ENCODE results near the gene IQCF2.
"Not testable (repeated sequence)": the region's sequence is repeated elsewhere in the genome, so short reads cannot be mapped to it uniquely, and the experiment has no call there.

IQCF2 gene

DNA sequence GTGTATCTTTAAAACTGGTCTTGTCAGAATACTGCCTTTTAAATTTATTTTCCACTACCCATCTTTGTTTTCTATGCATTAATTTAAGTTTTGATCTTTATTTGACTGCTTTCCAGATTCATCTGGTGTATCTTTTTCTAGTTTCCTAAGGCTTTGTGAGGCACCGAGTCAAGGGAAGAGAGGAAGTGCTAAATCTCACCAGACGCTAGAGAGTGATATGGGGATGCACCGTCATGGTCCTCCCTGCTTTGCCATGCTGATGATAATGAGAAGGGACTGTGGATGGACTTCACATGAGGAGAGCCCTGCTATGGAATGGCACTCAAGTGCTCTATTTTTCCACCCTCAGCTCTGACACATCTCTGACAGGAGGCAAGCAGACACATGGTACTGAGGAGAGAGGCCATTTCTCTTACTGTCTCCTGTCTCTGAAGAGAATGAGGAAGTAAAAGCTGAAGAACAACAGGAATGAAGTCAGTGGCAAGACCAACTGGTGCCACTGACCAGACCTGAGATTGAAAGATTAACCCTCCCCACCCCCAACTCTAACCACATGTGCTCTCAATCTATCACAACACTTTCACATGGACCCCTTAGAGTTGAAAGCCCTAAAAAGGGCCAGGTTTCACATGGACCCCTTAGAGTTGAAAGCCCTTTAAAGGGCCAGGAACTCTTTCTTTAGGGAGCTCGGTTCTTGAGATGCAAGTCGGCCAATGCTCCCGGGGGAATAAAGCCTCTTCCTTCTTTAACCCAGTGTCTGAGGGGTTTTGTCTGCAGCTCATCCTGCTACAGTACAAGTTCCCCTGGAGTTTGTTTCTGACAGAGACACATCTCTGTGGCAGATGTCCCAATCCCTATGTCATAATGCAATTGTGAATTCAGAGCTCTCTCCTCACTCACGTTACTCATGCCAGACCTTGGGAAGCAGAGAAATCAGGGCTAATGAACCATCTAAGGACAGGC is at the start of gene IQCF2:
TSS of gene IQCF2 (plus strand) at position 913 of the 963 bp plus-strand sequence. CDS start 52 bp downstream, outside the sequence.
- no peak for DNase-seq (ENCODE audit: low spot score)

DNA sequence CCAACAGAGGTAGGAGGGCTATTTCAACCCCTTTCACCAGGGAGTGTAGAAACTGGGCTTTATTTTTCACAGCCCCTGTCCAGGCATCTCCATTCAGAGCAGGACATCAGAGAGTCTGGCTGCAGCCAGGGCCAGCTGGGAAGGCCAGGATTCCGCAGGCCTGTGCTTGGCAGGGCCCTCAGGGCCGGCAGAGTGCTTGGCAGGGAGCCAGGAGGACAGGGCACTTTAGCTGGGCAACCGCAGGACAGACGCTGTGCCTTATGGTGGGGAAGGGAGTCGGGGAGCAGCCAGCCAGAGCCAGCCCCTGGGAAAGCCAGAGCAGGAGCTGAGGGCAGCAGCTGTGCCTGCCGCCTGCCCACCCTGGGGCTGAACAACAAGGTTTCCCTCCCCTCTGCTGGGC is 47.9 kb upstream of the IQCF2 start:
- DNase-seq (ENCODE audit: low spot score): no peak

DNA sequence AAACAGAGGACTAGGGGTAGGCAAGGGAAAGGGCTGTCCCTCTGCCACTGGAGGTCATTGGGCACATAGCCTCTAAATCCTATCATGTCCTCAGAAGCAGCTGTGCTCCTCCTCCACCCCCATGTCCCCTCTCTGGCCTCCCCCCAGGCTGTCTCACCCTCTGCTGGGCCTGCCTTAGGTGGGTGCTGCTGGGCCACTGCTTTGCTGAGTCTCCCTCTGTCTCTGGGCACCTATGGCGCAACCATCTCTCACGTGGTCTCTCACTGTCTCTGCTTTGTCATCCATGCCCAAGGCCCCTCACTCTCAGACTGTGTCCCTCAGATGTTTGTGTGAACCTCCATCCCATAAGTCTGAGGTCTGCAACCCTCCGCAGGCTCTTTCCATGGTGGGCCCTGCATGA is 47.4 kb upstream of the IQCF2 start:
- no peak for DNase-seq (ENCODE audit: low spot score)

DNA sequence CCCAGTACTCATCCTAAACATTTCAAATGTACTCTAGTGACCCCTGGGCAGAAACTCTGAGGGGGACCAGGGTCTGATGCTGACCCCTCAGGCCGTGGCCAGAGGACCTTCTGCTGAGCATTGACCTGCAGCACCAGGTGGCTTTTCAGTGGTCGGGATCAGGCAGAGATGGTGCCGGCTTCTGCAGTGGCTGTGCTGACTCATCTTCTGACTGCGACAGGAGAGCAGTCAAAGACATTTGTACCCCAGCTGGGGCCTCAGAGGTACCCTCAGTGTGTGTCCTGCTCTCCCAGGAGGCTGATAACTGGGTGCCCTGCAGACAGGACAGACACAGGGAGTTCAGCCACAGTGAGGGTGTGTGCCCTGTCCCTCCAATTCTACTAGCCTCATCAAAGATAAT is 45.8 kb upstream of the IQCF2 start:
- DNase-seq (ENCODE audit: low spot score): no peak

DNA sequence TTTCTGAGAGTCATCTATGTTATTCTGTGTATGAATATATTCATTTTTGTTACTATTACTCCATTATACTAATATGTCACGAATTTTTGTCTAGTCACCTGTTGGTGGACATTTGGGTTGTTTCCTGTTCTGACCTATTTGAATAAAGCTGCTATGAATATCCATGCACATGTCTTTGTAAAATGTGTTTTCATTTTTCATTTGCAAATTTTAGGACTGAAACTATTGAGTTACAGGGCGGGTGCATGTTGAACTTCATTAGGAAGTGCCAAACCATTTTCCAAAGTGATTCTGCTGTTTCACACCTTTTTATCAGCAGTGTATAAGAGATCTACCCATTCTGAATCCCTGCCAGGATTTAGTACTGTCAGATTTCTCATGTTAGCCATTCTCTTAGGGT is 44.7 kb upstream of the IQCF2 start:
- no peak for DNase-seq (ENCODE audit: low spot score)

DNA sequence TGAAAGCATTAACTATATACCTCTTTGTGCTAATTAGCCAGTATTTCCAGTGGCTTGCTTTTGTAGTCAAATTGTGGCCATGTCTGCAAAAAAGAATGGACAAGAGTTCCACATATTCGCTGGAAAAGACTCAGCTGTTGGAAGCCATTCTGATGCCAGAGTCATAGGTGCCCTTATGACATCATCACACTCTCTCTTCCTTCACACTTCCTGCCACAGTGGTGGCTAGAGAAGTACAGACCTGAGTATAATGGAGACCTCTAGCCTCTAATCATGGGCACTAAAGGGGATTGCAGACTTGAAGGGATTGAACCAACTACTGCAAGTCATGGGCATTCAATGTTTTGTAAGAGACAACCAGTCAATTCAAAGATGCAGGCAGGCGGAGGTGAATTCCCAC is 44.0 kb upstream of the IQCF2 start:
- DNase-seq (ENCODE audit: low spot score): no peak

DNA sequence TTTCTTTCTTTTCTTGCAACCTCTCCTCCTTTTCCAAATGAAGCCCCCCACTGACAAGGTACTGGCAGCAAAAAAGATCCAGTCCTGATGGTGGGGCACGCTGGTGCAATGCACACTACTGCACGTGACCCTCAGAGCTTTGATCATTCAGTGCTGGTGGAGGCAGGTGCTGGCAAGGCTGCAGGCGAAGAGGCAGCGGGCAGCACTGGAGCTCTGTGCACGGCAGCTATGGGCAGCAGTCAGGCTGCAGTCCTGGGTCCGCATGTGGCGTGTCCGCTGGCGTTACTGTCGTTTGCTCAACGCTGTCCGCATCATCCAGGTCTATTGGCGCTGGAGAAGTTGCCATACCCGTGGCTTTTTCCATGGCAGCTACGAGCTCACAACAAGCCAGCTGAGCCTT is 42.3 kb upstream of the IQCF2 start:
- DNase-seq (ENCODE audit: low spot score): no peak

DNA sequence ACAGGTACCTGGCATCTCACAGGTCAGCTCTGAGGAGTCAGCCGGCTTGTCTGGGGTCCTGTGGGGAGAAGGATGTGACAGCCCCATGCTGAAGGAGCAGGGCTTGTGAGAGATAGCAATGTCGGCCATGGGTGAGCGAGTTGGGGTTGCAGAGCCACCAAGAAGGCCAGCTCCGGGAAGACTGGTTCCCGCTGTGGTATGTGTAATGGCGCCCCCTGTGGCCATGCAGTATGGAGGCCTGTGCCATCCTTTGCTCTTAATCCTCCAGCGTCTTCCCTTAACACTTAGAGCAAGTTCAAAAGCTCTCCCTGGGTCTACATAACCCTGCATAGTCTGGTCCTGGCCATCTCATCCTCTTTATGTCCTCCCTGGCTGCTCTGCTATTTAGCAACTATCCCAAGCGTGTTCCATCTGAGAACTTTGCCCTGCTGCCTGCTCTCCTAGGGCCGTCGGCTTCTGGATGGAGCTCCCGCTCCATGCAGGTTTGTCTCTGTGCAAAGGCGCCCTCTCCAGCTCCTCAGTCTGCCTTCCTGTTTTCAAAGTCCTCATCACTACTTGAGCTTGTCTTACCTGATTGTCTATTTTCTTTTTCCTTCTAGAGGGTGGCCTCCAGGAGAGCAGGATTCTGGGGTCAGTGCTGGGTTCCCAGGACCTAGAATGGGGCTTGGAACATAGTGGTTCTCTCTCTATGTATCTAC is 41.6 kb upstream of the IQCF2 start:
- no peak for DNase-seq (ENCODE audit: low spot score)

DNA sequence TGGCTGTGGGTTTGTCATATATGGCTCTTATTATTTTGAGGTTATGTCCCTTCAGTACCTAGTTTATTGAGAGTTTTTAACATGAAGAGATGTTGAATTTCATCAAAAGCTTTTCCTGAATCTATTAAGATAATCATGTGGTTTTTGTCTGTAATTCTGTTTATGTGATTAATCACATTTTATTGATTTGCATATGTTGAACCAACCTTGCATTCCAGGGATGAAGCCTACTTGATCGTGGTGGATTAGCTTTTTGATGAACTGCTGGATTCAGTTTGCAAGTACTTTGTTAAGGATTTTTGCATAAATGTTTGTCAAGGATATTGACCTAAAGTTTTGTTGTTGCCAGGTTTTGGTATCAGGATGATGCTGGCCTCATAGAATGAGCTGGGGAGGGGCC is 33.1 kb upstream of the IQCF2 start:
- no peak for DNase-seq (ENCODE audit: low spot score)

DNA sequence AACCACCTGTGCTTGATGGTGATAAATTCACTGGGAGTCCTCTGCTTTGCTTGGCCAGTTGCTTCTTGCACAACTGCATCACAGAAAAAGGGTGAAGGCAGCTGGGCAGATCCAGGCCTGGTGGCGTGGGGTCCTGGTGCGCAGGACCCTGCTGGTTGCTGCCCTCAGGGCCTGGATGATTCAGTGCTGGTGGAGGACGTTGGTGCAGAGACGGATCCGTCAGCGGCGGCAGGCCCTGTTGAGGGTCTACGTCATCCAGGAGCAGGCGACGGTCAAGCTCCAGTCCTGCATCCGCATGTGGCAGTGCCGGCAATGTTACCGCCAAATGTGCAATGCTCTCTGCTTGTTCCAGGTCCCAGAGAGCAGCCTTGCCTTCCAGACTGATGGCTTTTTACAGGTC is 31.1 kb upstream of the IQCF2 start:
- DNase-seq (ENCODE audit: low spot score): no peak

DNA sequence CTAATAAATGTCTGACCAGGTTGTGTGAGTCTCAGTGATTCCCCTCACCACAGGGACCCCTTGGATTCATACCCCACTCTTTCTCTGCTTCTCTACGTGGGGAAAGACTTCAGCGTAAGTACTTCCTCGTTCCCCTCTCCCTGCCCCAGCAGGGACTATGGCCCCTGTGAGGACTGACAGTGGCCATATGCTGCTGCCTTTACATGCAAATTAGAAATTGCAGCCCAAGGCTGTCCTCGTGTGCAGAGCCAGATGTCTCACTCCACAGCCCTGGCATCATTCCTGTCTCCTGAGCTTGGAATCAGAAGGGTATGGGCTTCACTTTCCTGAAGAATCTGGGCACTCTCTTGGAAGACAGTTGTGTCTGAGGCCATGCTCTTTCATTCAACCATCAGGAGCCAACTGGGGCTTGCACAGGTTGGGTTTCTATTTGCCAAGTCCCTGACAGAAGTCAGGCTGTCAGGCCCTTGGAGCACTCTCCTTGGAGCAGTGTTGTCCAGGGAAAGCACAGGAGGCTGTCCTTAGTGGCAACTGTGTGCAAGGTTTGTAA is 30.5 kb upstream of the IQCF2 start:
- no peak for DNase-seq (ENCODE audit: low spot score)

DNA sequence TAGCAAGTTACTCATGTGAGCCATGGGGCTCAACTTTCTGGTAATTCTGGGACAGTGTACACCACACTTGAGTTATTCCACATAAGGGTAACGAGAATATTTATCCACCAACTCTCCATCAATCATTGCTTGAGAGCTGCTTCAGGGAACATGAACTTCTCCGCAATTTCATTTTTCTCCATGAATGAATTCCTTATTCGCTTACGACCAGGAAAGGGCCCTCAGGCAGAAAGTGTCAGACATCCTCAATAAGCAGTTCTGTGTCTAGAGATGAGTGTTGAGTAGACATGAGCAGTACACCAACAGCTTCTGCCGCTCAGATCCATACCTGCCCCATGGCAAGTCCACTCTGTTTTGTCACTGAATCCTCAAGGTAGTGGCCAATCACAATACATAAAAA is 24.8 kb upstream of the IQCF2 start:
- no peak for DNase-seq (ENCODE audit: low spot score)

DNA sequence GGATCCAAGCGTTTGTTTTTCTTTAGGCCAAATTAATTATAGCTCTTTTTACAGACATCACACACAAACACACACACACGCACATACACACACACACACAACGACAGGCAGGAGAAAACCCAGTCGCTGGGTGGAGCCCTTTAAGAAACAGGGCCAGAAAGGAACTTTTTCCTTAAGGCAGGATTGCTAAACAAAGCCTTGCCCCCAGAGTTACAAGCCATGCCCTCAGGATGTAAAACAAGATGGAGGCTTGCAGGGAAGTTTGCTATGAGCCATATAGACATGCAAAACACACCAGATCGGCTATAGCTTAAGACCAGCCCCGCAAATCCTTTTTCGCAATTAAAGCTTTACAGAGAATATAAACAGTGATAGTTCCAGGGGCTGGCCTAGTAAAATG is 16.3 kb upstream of the IQCF2 start:
- DNase-seq (ENCODE audit: low spot score): no peak

DNA sequence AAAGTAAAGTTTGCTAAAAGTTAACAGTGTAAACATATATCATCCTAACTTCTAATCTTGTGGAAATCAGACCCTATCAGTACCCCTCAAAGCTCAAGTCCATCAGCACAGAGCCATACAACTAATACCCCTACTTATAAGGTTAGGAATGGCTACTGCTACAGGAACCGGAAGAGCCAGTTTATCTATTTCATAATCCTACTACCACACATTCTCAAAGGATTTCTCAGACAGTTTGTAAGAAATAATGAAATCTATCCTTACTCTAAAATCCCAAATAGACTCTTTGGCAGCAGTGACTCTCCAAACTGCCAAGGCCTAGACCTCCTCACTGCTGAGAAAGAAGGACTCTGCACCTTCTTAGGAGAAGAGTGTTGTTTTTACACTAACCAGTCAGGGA is 6.0 kb upstream of the IQCF2 start:
- DNase-seq (ENCODE audit: low spot score): not testable (repeated sequence)

DNA sequence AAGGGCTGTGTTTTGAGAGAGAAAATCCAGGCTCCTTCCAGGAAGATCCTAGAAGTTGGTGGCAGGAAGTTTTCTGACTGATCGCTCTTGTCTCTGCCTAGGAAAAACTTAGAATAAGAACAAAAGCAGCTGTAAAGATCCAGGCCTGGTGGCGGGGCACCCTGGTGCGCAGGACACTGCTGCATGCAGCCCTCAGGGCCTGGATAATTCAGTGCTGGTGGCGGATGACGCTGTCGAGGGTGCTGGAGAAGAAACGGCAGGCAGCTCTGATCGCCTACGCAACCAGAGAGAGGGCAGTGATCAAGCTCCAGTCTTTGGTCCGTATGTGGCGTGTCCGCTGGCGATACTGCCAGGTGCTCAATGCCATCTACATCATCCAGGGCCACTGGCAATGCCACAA is 1.5 kb downstream of the IQCF2 start:
- DNase-seq (ENCODE audit: low spot score): no peak

DNA sequence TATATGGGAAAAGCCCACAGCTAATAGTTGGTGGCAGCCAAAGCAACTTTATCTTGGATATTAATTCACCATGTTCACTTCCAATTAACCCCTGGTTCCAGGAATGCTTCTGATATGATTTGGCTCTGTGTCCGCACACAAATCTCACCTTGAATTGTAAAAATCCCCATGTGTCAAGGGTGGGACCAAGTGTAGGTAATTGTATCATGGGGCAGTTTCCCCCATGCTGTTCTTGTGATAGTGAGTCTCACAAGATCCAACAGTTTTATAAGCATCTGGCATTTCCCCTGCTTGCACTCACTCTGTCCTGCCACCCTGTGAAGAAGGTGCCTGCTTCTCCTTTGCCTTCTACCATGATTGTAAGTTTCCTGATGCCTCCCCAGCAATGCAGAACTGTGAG is 7.5 kb downstream of the IQCF2 start:
- not testable (repeated sequence) for DNase-seq (ENCODE audit: low spot score)

DNA sequence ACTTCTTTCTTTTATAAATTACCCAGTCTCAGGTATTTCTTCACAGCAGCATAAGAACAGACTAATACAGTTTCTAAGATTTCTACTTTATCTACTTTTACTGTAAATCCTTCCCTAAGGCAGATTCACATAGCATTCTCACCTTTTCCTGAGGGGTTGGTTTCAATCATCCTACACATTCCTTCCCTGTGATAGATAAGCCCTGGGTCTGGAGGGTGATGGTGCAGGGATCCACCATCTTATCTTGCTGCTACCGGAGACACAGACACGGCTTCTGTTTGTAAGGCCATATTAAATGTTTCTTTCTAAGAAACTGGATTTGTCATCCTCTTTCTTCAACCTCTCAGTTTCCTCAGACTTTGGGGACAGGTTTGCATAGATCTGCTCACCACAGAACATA is 7.9 kb downstream of the IQCF2 start:
- DNase-seq (ENCODE audit: low spot score): no peak

DNA sequence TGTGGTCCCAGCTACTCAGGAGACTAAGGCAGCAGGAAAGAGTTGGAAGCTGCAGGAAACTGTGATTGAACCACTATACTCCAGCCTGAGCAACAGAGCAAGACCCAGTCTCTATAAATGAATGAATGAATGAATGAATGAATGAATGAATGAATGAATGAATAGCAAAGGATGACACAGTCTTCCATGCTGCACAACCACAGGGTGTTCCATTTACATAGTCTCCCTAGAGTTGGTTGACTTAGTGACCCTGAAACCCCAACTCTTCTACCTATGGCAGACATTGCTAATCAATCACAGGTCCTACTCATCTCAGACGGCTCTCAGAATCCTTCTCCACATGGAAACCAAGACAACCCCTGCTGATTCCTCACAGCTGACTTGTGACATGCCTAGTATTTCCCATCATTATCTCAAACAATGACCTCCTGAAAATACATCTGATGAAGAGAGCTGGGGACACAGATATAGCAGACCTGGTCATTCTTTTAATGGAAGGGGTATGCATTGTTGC is 11.9 kb downstream of the IQCF2 start:
- no peak for DNase-seq (ENCODE audit: low spot score)

DNA sequence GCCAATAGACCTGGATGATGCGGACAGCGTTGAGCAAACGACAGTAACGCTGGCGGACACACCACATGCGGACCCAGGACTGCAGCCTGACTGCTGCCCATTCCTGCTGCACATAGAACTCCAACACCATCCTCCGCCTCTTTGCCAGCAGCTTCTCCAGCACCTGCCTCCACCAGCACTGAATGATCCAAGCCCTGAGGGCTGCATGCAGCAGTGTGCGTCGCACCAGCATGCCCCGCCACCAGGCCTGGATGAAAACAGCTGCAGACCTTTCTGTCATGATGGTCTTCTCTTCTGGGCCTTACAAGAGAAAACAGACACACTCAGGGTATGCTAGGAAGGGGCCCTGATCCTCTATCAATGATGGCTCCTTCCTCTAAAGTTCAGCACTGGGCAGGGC is 12.5 kb downstream of the IQCF2 start:
- no peak for DNase-seq (ENCODE audit: low spot score)

DNA sequence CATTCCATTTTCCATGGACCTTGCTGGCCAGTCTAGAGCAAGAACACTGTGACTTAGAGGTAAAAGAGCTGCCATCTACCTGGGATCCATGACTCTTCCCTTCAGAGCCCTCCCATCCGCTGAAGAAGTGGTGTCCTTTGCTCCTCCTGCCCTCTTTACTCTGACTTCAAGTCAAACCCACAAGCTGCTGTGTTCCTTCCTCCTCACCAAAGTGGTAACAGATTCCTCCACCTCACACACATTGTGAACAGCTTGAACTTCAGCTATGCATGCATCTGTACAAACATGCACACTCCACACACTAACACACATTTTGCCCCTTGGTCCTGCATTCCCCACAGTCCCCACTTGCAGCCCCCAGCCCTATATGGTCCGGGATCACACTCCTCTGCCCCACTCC is 13.0 kb downstream of the IQCF2 start:
- no peak for DNase-seq (ENCODE audit: low spot score)

DNA sequence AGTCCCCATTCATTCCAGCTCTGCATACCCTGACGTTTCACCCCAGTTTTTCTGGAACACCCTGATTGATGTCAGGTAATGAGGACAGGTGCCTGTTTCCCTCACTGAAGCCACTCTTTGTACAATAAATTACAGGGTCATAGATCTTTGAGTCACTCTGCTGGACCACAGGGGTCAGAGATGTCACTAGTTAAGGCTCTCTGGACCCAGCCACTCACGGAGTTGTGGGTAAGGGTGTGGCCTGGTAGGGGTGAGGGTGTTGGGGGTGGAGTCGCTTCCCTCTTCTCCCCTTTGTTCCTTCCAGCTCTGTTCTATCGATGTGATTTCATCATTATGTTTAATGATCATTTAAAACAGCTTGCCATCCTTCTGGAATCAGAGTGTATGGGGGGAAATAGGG is 13.5 kb downstream of the IQCF2 start:
- no peak for DNase-seq (ENCODE audit: low spot score)

DNA sequence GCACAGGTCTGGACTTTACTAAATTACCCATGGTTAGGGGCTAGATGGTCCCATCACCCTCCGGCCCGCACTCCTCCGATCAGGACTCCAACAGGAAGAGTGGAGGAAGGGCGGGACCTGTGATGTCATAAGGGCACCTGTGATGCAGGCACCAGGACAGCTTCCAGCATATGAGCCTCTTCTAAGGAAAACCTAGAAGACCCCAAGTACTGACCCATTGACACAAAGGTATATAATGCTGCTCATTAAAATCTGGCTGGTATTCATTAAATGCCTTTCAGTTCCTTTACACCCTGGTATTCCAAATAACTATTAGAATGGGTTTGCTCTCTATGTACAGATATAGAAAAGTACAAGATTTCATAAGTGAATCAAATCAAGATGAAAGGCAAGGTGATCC is 14.1 kb downstream of the IQCF2 start, which contains the start of gene IQCF5:
TSS of gene IQCF5 (minus strand) at position 101 of the 400 bp plus-strand sequence. CDS start at position 31, 70 bp downstream.
- DNase-seq (ENCODE audit: low spot score): no peak

DNA sequence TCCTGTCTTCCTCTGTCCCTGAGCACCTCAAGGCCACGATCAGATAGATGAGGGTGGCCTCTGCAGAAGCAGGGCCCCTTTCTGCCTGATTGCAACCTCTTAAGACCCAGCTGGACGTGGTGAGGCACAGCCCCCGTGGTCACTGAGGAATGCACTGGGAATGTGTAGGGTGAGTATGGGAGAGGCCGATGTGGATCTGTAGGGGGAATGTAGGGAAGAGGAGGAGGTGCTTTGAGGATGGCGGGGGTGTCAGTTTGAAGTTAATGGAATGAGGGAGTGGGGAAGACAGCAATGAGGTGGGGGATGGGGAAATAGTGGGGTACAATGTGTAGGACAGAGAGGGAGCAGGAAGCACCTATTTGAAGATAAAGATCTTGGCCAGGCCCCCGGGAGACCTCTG is 14.8 kb downstream of the IQCF2 start:
- DNase-seq (ENCODE audit: low spot score): no peak

Data from CD4-positive, alpha-beta T cell treated with Interleukin-15 for 4 hours (primary cell).